ENCODE results near the gene FNDC8. TPM values are rescaled to one million over a fixed set of nuclear protein-coding genes. Genes with fewer than 3 reads are reported as not detected.

Gene FNDC8
- total RNA-seq (not detected), polyA plus RNA-seq (ENCODE audit: insufficient read length in 2 of 2) (under 1 TPM; 0.19 to 0.24 TPM)
- long read RNA-seq, donor 1: 0 reads
- long read RNA-seq, donor 2: 0 reads
- long read RNA-seq, donor 3: 0 reads
- long read RNA-seq, donor 4: 0 reads

DNA sequence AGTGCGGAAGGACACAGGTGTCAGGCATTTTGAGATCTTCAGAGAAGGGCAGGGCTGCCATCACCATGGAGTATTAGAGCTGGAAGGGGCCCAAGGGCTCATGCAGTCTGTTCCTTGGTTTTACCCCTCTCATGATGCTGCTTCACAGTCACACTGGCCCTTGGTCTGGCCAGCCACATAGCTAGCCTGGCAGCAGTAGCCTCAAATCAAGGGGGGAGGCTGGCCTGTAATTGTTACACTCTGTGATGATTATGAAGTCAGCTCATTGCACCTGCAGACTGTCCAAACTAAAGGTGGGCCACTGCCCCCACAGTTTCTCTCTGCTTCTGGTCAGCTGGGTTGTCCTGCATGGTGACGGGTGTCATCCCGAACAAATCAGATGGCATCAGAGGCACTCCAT lies at the start of gene FNDC8:
Gene FNDC8 (plus strand): TSS at position 301 of the 400 bp plus-strand sequence. CDS start 79 bp downstream, at position 380.
- peaks cover 4% of the 10 kb centered on the region for H3K36me3 ChIP-seq (ENCODE audit: control insufficient read depth, insufficient read depth, low read length)
- no peak within 1 kb of the TSS for H3K4me3 ChIP-seq (ENCODE audit: low read depth, low read length)
- H3K27me3 ChIP-seq (ENCODE audit: control insufficient read depth, insufficient read depth, low read length): no peaks in the 10 kb centered on the region
- peaks cover 19% of the 10 kb centered on the region for H3K4me1 ChIP-seq (ENCODE audit: control insufficient read depth, insufficient read depth, low read length)
- no peak for DNase-seq (ENCODE audit: low read depth in 4 of 6, low spot score in 6 of 6)
- 78% methylated on average over 1 of the region's 3 CpGs for WGBS (ENCODE audit: insufficient coverage)
- H3K27ac ChIP-seq (ENCODE audit: low read depth, low read length): no peak within 1 kb of the TSS
- H3K9me3 ChIP-seq (ENCODE audit: control insufficient read depth, insufficient read depth, low read length): no peaks in the 10 kb centered on the region

- Histone ChIP-seq H3K4me1 (ENCODE audit: control insufficient read depth, insufficient read depth, low read length) (peaks cover 8% of the 10 kb centered on the region), H3K27ac (ENCODE audit: low read depth, low read length) (no peak overlapping the region), H3K27me3 (ENCODE audit: control insufficient read depth, insufficient read depth, low read length) (no peaks in the 10 kb centered on the region), H3K4me3 (ENCODE audit: low read depth, low read length) (no peak overlapping the region), H3K36me3 (ENCODE audit: control insufficient read depth, insufficient read depth, low read length) (no peaks in the 10 kb centered on the region), H3K9me3 (ENCODE audit: control insufficient read depth, insufficient read depth, low read length) (no peaks in the 10 kb centered on the region)
- DNase-seq (ENCODE audit: low read depth in 4 of 6, low spot score in 6 of 6): no peak
- 100% methylated on average over 1 of the region's 3 CpGs for WGBS (ENCODE audit: insufficient coverage)
Measured at GRCh38 chr17:35073183-35073790, 48.1 kb upstream of the FNDC8 start.

- H3K36me3 ChIP-seq (ENCODE audit: control insufficient read depth, insufficient read depth, low read length): no peaks in the 10 kb centered on the region
- peaks cover 8% of the 10 kb centered on the region for H3K4me1 ChIP-seq (ENCODE audit: control insufficient read depth, insufficient read depth, low read length)
- no peaks in the 10 kb centered on the region for H3K9me3 ChIP-seq (ENCODE audit: control insufficient read depth, insufficient read depth, low read length)
- DNase-seq (ENCODE audit: low read depth in 4 of 6, low spot score in 6 of 6): no peak
- no peaks in the 10 kb centered on the region for H3K27me3 ChIP-seq (ENCODE audit: control insufficient read depth, insufficient read depth, low read length)
- H3K4me3 ChIP-seq (ENCODE audit: low read depth, low read length): no peak overlapping the region
- WGBS (ENCODE audit: insufficient coverage): 73% methylated on average over 3 of the region's 5 CpGs
- H3K27ac ChIP-seq (ENCODE audit: low read depth, low read length): no peak overlapping the region
Measured at GRCh38 chr17:35073991-35074627, 47.3 kb upstream of the FNDC8 start.

DNA sequence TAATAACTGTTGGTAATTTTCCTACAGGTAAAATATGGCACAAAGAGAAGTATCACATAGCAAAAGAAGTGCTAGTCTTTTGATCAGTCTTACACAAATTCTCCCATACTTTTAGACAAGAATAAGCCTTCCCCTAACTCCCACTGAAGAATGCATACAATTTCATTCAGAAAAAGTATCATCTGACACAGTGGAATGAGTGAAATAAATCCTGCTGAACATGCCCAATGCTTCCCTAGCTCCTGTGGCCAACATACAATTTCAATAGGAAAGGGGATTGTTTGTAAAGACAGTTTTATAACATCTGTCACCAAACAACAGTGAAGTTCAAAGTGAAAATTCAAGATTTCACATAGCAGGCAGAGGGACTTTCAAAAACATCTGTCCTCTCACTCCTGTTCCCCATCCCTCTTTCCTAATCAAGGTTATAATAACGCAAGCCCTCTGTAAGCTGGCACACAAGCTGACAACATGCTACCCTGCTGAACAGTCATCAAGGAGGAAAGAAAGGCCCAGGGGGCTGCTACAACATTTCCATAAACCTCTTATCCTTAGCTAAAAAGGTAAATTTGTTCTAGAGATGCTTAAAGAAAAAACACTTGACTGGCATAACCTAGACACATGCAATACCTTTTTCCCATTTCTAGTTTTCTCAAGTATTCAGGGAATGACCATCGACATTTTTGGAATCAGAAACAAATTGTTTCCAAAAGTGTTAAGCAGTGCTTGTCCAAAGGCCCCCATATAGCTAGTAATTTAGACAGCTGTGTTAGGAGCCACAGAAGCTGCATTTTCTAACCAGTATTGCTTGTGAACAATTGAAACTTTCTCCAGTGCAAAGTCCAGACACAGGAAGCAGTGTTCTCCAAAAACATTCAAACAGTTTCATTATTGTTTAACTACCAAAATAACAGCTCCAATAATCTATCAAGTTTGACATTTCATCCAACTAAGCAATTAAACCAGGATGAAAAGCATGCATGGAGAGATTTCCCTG lies 46.4 kb upstream of the FNDC8 start:
- no peaks in the 10 kb centered on the region for H3K9me3 ChIP-seq (ENCODE audit: control insufficient read depth, insufficient read depth, low read length)
- no peaks in the 10 kb centered on the region for H3K27me3 ChIP-seq (ENCODE audit: control insufficient read depth, insufficient read depth, low read length)
- WGBS (ENCODE audit: insufficient coverage): 36% methylated on average over 1 of the region's 2 CpGs
- H3K27ac ChIP-seq (ENCODE audit: low read depth, low read length): peak overlapping the region; percentile 53
- H3K36me3 ChIP-seq (ENCODE audit: control insufficient read depth, insufficient read depth, low read length): no peaks in the 10 kb centered on the region
- peak in 2 of 6 donors; percentile 38 to 43 for DNase-seq (ENCODE audit: low read depth in 4 of 6, low spot score in 6 of 6)
- H3K4me3 ChIP-seq (ENCODE audit: low read depth, low read length): no peak overlapping the region
- peaks cover 7% of the 10 kb centered on the region for H3K4me1 ChIP-seq (ENCODE audit: control insufficient read depth, insufficient read depth, low read length)

- no peak for DNase-seq (ENCODE audit: low read depth in 4 of 6, low spot score in 6 of 6)
- no peak overlapping the region for H3K27ac ChIP-seq (ENCODE audit: low read depth, low read length)
- H3K36me3 ChIP-seq (ENCODE audit: control insufficient read depth, insufficient read depth, low read length): no peaks in the 10 kb centered on the region
- WGBS (ENCODE audit: insufficient coverage): no CpG with 5 or more reads among the region's 1 CpG
- H3K27me3 ChIP-seq (ENCODE audit: control insufficient read depth, insufficient read depth, low read length): no peaks in the 10 kb centered on the region
- peaks cover 5% of the 10 kb centered on the region for H3K4me1 ChIP-seq (ENCODE audit: control insufficient read depth, insufficient read depth, low read length)
- no peak overlapping the region for H3K4me3 ChIP-seq (ENCODE audit: low read depth, low read length)
- no peaks in the 10 kb centered on the region for H3K9me3 ChIP-seq (ENCODE audit: control insufficient read depth, insufficient read depth, low read length)
Measured at GRCh38 chr17:35076874-35077273, 44.5 kb upstream of the FNDC8 start.

DNA sequence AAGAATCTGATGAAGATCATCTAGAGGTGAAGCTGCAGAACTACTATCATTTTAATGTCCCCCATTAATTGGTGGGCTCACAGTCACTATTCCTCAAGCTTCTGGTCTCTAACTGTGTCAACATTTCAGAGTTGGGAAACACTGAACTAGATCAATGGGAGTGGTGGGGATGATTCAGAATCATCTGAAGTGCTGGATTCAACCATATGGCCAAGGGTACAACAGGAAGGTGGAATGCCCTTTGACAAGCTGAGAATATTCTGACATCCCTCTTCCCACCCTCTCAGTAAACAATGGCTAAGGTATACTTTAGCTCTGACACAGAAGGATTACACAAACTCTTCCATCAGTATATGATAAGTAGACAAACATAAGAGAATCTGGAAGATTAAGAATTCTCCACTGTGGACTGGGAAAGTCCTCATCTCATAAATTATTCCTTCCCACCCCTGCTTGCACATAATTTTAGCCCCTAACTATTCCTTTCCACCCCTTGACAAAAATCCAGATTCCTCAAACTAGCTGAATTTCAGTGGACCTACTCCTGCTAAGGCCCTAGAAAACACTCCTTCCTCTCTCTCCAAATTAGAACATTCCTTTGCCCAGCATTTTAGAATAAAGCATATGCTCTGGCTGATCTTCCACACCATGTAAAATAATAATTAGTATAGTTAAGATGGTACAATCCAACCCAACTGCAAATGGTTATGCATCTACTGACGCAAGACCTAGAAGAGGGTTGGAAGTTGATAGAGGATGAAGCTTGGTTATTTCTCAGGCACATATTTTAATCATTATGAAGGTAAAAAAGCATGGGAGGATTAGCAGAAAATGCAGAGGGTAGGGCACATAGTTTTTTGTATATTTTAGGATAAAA lies 41.6 kb upstream of the FNDC8 start:
- Histone ChIP-seq H3K27ac (ENCODE audit: low read depth, low read length) (no peak overlapping the region), H3K36me3 (ENCODE audit: control insufficient read depth, insufficient read depth, low read length) (no peaks in the 10 kb centered on the region), H3K9me3 (ENCODE audit: control insufficient read depth, insufficient read depth, low read length) (no peaks in the 10 kb centered on the region), H3K4me3 (ENCODE audit: low read depth, low read length) (no peak overlapping the region), H3K4me1 (ENCODE audit: control insufficient read depth, insufficient read depth, low read length) (peaks cover 9% of the 10 kb centered on the region), H3K27me3 (ENCODE audit: control insufficient read depth, insufficient read depth, low read length) (no peaks in the 10 kb centered on the region)
- DNase-seq (ENCODE audit: low read depth in 4 of 6, low spot score in 6 of 6): no peak
- no CpG with 5 or more reads among the region's 1 CpG for WGBS (ENCODE audit: insufficient coverage)

DNA sequence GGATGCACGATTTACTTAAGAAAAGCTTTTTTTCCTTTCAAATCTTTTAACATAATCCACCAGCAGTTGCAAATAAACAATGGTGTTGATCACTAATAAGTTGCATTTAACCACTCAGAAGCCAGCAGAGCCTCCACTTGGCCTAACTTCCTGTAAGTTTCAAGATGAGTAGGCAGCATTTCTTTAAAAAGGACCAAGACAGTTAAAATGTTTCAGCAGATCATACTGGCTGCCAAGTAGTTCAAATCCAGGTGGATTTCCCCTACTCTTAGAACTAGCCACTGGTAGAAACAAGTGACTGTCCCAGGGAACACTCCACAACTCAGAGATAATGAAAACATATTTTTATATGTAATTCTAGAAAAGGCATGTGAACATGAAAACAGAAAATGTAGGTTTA lies 40.9 kb upstream of the FNDC8 start:
- WGBS (ENCODE audit: insufficient coverage): no CpG with 5 or more reads among the region's 1 CpG
- no peak overlapping the region for H3K27ac ChIP-seq (ENCODE audit: low read depth, low read length)
- H3K27me3 ChIP-seq (ENCODE audit: control insufficient read depth, insufficient read depth, low read length): no peaks in the 10 kb centered on the region
- no peak overlapping the region for H3K4me3 ChIP-seq (ENCODE audit: low read depth, low read length)
- H3K4me1 ChIP-seq (ENCODE audit: control insufficient read depth, insufficient read depth, low read length): peaks cover 9% of the 10 kb centered on the region
- H3K9me3 ChIP-seq (ENCODE audit: control insufficient read depth, insufficient read depth, low read length): no peaks in the 10 kb centered on the region
- no peak for DNase-seq (ENCODE audit: low read depth in 4 of 6, low spot score in 6 of 6)
- no peaks in the 10 kb centered on the region for H3K36me3 ChIP-seq (ENCODE audit: control insufficient read depth, insufficient read depth, low read length)

GRCh38 chr17:35081638-35082037 lies 39.8 kb upstream of the FNDC8 start:
- Histone ChIP-seq H3K4me3 (ENCODE audit: low read depth, low read length) (no peak overlapping the region), H3K9me3 (ENCODE audit: control insufficient read depth, insufficient read depth, low read length) (no peaks in the 10 kb centered on the region), H3K4me1 (ENCODE audit: control insufficient read depth, insufficient read depth, low read length) (peaks cover 5% of the 10 kb centered on the region), H3K36me3 (ENCODE audit: control insufficient read depth, insufficient read depth, low read length) (no peaks in the 10 kb centered on the region), H3K27me3 (ENCODE audit: control insufficient read depth, insufficient read depth, low read length) (no peaks in the 10 kb centered on the region), H3K27ac (ENCODE audit: low read depth, low read length) (no peak overlapping the region)
- no CpG with 5 or more reads among the region's 1 CpG for WGBS (ENCODE audit: insufficient coverage)
- peak in 1 of 6 donors; percentile 13 for DNase-seq (ENCODE audit: low read depth in 4 of 6, low spot score in 6 of 6)

Measured in spinal cord (tissue), 10 donors.